ENCODE measurements around the gene COL6A2. TPM values are rescaled to one million over a fixed set of nuclear protein-coding genes. Genes with fewer than 3 reads are reported as not detected.

Gene COL6A2
- total and polyA plus RNA-seq, 2 of the 13 experiments (the other 11 are each of a cell fraction or from before 2014, with no cell fraction given) = 0.07 to 0.41 TPM

DNA sequence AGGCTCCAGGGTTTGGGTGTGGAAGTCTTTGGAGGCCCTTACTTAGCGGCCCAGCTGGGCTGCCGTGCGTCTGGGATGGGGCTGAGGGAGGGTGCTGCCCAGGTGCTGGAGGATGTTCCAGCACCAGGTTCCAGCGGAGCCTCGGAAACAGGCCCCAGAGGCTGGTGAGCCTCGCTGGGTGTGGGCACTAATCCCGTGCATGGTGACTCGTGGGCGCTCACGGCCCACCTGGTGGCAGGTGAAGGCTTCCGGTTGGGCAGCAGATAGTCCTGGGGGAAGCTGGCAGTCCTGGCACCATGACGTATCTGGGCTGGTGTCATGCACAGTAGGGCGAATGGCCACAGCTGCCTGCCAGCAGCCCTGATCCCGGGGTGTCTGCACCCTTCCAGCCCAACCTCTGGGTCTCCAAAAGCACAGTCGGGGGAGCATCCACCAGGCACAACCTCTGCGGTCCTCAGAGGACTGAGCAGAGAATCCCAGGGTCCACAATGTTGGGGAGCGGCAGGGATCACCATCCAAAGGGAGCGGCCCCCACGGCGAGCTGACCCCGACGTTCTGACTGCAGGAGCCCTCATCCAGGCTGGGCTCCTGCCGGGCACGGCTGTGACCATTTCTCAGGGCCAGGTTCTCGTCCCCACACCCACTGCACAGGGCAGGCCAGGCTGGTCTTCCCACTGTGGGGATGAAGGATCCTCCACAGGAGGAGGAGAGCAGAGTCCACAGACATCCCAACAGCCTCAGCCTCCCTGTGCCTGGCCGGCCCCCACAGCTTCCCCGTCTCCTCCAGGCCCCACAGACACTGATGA lies 32.1 kb downstream of the COL6A2 start (continued):
- TF ChIP-seq POGK (CRISPR knock-in tag; conservative IDR thresholded peaks at IDR 0.05) (no peak), ATM (IDR thresholded peaks at IDR 0.05; ENCODE audit: borderline replicate concordance) (no peak)
- TF ChIP-seq, protein P1, sequence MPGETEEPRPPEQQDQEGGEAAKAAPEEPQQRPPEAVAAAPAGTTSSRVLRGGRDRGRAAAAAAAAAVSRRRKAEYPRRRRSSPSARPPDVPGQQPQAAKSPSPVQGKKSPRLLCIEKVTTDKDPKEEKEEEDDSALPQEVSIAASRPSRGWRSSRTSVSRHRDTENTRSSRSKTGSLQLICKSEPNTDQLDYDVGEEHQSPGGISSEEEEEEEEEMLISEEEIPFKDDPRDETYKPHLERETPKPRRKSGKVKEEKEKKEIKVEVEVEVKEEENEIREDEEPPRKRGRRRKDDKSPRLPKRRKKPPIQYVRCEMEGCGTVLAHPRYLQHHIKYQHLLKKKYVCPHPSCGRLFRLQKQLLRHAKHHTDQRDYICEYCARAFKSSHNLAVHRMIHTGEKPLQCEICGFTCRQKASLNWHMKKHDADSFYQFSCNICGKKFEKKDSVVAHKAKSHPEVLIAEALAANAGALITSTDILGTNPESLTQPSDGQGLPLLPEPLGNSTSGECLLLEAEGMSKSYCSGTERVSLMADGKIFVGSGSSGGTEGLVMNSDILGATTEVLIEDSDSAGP (CRISPR knock-in tag; IDR thresholded peaks at IDR 0.05; ENCODE audit: borderline replicate concordance) = no peak

DNA sequence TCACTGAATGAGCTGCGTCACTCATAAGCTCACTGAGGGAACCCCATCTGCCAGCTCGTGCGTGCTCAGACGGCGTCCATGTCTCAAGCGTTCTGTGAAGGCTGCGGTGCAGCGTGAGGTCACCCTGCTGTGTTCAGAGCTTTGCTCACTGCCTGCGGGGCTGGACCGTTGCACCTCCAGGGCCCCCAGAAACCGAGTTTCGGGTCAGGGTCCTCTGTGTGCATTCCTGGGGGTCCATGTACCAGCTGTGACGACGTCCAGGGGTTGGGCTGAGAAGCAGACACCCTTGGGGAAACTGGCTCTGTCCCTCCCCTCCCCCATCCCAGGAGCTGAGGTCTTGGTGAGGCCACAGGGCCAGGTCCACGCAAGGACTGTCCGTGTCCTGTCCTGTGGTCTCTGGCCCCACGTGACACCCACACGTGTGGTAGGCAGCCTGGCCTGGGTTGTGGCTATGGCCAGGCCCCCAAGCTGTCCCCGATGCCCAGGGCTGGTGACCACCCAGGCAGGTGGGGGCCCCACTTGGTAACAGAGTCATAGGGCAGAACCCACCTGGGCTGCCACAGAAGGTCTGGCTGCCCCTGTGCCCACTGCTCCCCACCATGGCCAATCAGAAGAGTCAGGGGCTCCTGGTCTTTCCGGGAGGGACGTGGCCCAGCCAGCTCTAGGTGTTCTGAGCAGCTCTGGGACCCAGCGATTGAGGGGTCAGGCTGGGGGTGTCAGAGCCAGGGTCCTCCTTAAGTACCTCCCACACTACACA lies 33.1 kb downstream of the COL6A2 start:
- in situ Hi-C loops (cut with HindIII; ENCODE audit: extremely low pct_ligation_motif_present, low pct_unique_long_range_greater_than_20kb) = no loop called here
- no peak overlapping the region for H3K9ac ChIP-seq (ENCODE audit: insufficient read depth, low read depth, low read length)
- H2AFZ ChIP-seq (ENCODE audit: low read length) = no peak overlapping the region
- intact Hi-C loops (cut with micrococcal nuclease; ENCODE audit: unreplicated experiment) = no loop called here
- ChIA-PET POLR2A (no interaction called here), CTCF (ENCODE audit: low intra/inter-chr PET ratio, low total read pairs) (no interaction called here)
- no peak overlapping the region for H3K4me3 ChIP-seq (replicated peaks in 1 of 3; ENCODE audit: insufficient read depth in 1 of 3, low read depth in 2 of 3, low read length in 3 of 3)
- H4K20me1 ChIP-seq (ENCODE audit: insufficient read depth, low read length) = peaks cover 4% of the 10 kb centered on the region; the same call in 1 of the 2 replicates
- 93% methylated on average over 6 of the region's 22 CpGs for WGBS (ENCODE audit: low lambda C conversion rate)
- TF ChIP-seq ZC3H13 (CRISPR knock-in tag; IDR thresholded peaks at IDR 0.05) = 0 out of 2 replicates have a peak, but pooled peaks have one; percentile 4
- no peak for TF ChIP-seq REL (CRISPR knock-in tag; conservative IDR thresholded peaks at IDR 0.05)
- H3K9me3 ChIP-seq (ENCODE audit: low read length) = no peaks in the 10 kb centered on the region
- no peak for ATAC-seq
- no peak overlapping the region for H3K4me2 ChIP-seq (ENCODE audit: low read depth, low read length)
- H3K27me3 ChIP-seq (ENCODE audit: control insufficient read depth in 1 of 2, insufficient read depth in 2 of 2, low read length in 2 of 2) = no peaks in the 10 kb centered on the region
- H3K79me2 ChIP-seq (ENCODE audit: insufficient read depth, low read length) = no peaks in the 10 kb centered on the region
- FAIRE-seq = no peak
- no TSS peak for BruUV-seq (replicated peaks)
- no peaks in the 10 kb centered on the region for H3K4me1 ChIP-seq (ENCODE audit: insufficient read depth, low read length)
- DNase-seq (ENCODE audit: low spot score) = no peak
- no peaks in the 10 kb centered on the region for H3K36me3 ChIP-seq (replicated peaks in 1 of 2; ENCODE audit: control insufficient read depth in 1 of 2, insufficient read depth in 2 of 2, low read length in 2 of 2)
- H3K27ac ChIP-seq (ENCODE audit: extremely low read length, insufficient read depth, low read length) = no peak overlapping the region
